ENCODE measurements around the gene IER3. TPM values are rescaled to one million over a fixed set of nuclear protein-coding genes. Genes with fewer than 3 reads are reported as not detected.
A peak's percentile ranks its signal among the peaks of the same experiment; 100 is the strongest.

IER3 gene
- total RNA-seq, 4 donors from 2014 or later, result 0.24 to 2.0 (median 1.4) TPM

GRCh38 chr6:30709101-30709868 lies 35.1 kb downstream of the IER3 start:
- peaks cover 0 to 79% of the 10 kb centered on the region in 2 donors for H3K36me3 ChIP-seq
- H3K27ac ChIP-seq, result no peak overlapping the region
- intact Hi-C loops (cut with DNase I; ENCODE audit: low total_unique reads) (no loop called here), in situ Hi-C loops (cut with MboI; ENCODE audit: low sequenced_read_pairs in 4 of 4) (no loop called here)
- no peaks in the 10 kb centered on the region for H3K27me3 ChIP-seq
- H3K4me3 ChIP-seq, result no peak overlapping the region
- no peak for DNase-seq
- H3K9me3 ChIP-seq, result no peaks in the 10 kb centered on the region
- ATAC-seq, result no peak
- TF ChIP-seq CTCF (IDR thresholded peaks at IDR 0.05 in 4 of 5, conservative IDR thresholded peaks at IDR 0.05 in 1 of 5) (no peak), POLR2A (IDR thresholded peaks at IDR 0.05) (no peak)
- H3K4me1 ChIP-seq, result peaks cover 7 to 10% of the 10 kb centered on the region in 2 donors

- Histone ChIP-seq H3K27ac (peak overlapping the region in 3 of 4 donors; percentile 48 to 77 (median 53)), H3K9me3 (no peaks in the 10 kb centered on the region), H3K27me3 (no peaks in the 10 kb centered on the region), H3K4me3 (no peak overlapping the region), H3K4me1 (peaks cover 7 to 10% of the 10 kb centered on the region in 2 donors), H3K36me3 (peaks cover 0 to 73% of the 10 kb centered on the region in 2 donors)
- TF ChIP-seq POLR2A (IDR thresholded peaks at IDR 0.05) (no peak), CTCF (IDR thresholded peaks at IDR 0.05 in 4 of 5, conservative IDR thresholded peaks at IDR 0.05 in 1 of 5) (no peak)
- no peak for ATAC-seq
- in situ Hi-C loops (cut with MboI; ENCODE audit: low sequenced_read_pairs in 4 of 4) (no loop called here), intact Hi-C loops (cut with DNase I; ENCODE audit: low total_unique reads) (no loop called here)
- DNase-seq, result peak in 1 of 2 donors; percentile 19
Observed at GRCh38 chr6:30707281-30707850, 37.0 kb downstream of the IER3 start.

GRCh38 chr6:30705620-30706019 lies 38.7 kb downstream of the IER3 start:
- H3K27ac ChIP-seq, result peak overlapping the region; percentile 10 to 77 (median 67)
- no peak overlapping the region for H3K4me3 ChIP-seq
- in situ Hi-C loops (cut with MboI; ENCODE audit: low sequenced_read_pairs in 4 of 4), result no loop called here
- peaks cover 0 to 63% of the 10 kb centered on the region in 2 donors for H3K36me3 ChIP-seq
- no peaks in the 10 kb centered on the region for H3K27me3 ChIP-seq
- DNase-seq, result peak in 1 of 2 donors; percentile 70
- TF ChIP-seq CTCF (IDR thresholded peaks at IDR 0.05 in 4 of 5, conservative IDR thresholded peaks at IDR 0.05 in 1 of 5) (no peak), POLR2A (IDR thresholded peaks at IDR 0.05) (no peak)
- peak; percentile 59 to 98 for ATAC-seq
- H3K9me3 ChIP-seq, result no peaks in the 10 kb centered on the region
- intact Hi-C loops (cut with DNase I; ENCODE audit: low total_unique reads), result no loop called here
- H3K4me1 ChIP-seq, result peaks cover 7 to 10% of the 10 kb centered on the region in 2 donors

GRCh38 chr6:30703821-30704220 lies 40.5 kb downstream of the IER3 start:
- H3K4me1 ChIP-seq, result peaks cover 7 to 10% of the 10 kb centered on the region in 2 donors
- no peaks in the 10 kb centered on the region for H3K9me3 ChIP-seq
- no peaks in the 10 kb centered on the region for H3K27me3 ChIP-seq
- no peak overlapping the region for H3K4me3 ChIP-seq
- peaks cover 0 to 57% of the 10 kb centered on the region in 2 donors for H3K36me3 ChIP-seq
- H3K27ac ChIP-seq, result no peak overlapping the region
- no peak for DNase-seq
- TF ChIP-seq CTCF (IDR thresholded peaks at IDR 0.05 in 4 of 5, conservative IDR thresholded peaks at IDR 0.05 in 1 of 5) (no peak), POLR2A (IDR thresholded peaks at IDR 0.05) (no peak)
- intact Hi-C loops (cut with DNase I; ENCODE audit: low total_unique reads), result no loop called here
- no peak for ATAC-seq
- in situ Hi-C loops (cut with MboI; ENCODE audit: low sequenced_read_pairs in 4 of 4), result no loop called here

All from gastrocnemius medialis (tissue), 4 donors.